ENCODE measurements around the gene RIBC2.

The RIBC2 gene

DNA sequence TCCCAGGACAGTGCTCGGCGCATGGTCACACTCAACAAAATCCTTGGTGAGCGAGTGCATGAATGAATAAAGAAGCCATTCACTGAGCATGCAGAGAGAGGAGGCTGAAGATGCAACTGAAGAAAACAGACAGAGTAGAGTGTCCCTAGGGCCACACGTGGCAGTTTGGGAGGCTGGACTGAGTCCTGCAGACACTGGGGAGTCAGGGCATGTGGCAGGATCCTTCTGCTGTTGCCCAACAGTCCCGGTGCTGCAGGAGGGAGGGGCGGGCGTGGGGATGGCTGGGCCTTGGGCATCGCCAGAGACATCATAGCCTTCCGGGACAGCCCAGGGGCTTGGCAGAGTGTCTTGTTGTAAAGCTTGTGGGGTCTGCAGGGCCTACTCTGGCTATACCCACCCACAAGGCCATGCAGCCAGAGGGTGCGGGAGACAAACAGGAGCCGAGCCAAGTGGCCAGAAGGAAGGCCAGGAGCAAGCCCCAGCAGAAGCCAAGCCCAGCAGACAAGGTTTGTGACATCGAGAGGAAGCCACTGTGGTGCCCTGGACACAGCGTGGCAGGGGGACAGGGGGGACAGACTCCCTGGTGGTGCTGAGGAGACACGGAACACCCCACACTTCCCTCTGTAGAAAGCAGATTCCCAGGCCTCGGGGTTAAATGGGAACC lies 62.5 kb downstream of the RIBC2 start:
- DNase-seq: no peak

GRCh38 chr22:45476814-45477213 lies 63.3 kb downstream of the RIBC2 start:
- DNase-seq: no peak

DNA sequence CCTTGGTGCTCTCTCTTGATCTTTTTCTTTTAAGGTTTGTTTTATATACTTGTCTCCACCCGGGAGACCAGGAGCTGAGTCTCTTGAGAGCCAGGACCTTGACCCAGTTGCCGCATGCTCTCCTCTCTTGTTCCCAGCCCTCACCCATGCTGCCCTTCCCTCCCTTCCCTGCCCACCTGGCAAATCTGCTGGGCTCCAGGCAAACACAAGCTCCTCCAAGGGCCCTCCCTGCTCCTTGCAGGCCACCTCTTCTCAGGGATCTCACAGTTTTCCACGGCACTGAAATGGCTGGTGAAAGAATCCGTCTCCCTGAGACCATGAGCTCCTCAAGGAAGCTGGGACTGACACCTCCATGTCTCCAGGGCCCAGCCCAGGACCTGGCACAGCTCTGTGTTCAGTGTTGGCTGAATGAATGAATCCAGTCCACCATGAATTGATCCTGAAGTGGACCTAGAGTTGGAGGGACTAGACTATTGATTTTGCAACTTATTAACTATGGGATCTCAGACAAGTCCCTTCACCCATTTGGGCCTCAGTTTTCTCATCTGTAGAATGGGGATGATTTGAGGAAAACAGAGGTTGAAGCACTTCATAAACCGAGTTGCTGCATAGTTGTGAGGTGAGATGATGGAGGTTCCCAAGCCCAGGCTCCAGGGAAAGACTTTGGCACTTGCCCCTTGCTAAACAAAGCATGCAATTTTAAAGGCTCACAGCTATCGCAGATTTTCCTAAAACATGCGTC lies 64.0 kb downstream of the RIBC2 start:
- no peak for DNase-seq

DNA sequence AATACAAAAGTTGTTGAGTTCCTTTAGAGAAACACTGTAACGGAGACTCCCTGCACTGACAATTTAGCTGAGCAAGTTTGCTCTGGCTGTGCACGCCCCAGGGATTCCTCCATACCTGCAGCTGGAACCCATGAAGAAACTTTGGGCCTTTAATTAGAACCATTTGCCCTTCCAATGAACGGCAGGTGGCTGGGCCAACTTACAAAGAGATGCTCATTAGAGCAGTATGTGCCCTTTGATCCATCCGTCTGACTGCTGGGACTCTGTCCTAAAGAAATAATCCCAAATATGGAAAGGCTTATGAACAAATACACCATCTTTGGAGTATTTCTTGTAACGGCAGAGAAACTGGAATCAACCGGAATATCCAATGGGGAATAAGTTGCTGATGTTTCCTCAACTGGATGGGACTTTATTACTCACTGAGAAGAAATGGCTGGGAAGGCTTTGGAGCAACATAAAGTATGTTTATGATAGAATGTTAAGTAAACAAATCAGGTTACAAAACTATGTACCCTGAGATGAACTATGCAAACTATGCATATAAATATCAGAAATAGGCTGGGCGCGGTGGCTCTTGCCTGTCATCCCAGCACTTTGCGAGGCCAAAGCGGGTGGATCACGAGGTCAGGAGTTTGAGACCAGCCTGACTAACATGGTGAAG lies 64.7 kb downstream of the RIBC2 start:
- no peak for DNase-seq

GRCh38 chr22:45480717-45481116 lies 67.2 kb downstream of the RIBC2 start:
- DNase-seq: no peak

DNA sequence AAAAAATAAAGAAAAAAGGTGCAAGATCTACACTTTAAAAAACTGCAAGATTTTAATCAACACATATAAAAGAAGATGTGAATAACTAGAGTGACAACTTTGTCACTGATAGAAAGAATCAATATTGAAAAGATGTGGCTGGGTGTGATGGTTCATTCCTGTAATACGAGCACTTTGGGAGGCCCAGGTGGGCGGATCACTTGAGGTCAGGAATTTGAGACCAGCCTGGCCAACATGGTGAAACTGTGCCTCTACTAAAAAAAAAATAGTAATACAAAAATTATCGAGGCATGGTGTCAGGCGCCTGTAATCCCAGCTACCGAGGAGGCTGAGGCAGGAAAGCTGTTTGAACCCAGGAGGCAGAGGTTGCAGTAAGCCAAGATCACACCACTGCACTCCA lies 68.2 kb downstream of the RIBC2 start:
- DNase-seq: no peak
